Natural killer cell treated with Interleukin-12 subunit alpha and Interleukin-12 subunit beta and Interleukin-15 and Interleukin-18, amount 100 ng/mL, for 72 hours (primary cell): ENCODE measurements around the gene TCERG1L. TPM values are rescaled to one million over a fixed set of nuclear protein-coding genes. Genes with fewer than 3 reads are reported as not detected.

Experiments used
- ATAC-seq, 2 donors: fragments of 150-1000 bp; cut with Tn5 transposase in 1 of 2; sonication (Bioruptor Pico), chemical (Tn5 transposase) in 1 of 2; 2 replicates each; pipeline ENCODE4 v1.10.0; 2021
- DNase-seq: peaks from one replicate; pipeline ENCODE4 v3.0.0; 2022; ENCODE audit warnings: low spot score
- H3K27ac Mint-ChIP-seq, 2 donors: 1 replicate in 1 of 2; 2 replicates in 1 of 2; pipeline ENCODE4 v1.8.0; 2022; ENCODE audit warnings: mixed read lengths in 2 of 2, mild to moderate bottlenecking in 1 of 2, moderate library complexity in 1 of 2
- H3K27me3 Mint-ChIP-seq, 2 donors: 1 replicate in 1 of 2; 2 replicates in 1 of 2; pipeline ENCODE4 v1.8.0; 2022; ENCODE audit warnings: mixed read lengths in 2 of 2
- H3K36me3 Mint-ChIP-seq: one replicate; pipeline ENCODE4 v1.8.0; 2022; ENCODE audit warnings: mixed read lengths
- H3K4me1 Mint-ChIP-seq, 2 donors: 1 replicate in 1 of 2; 2 replicates in 1 of 2; pipeline ENCODE4 v1.8.0; 2022; ENCODE audit warnings: low read depth in 2 of 2, mixed read lengths in 2 of 2, mild to moderate bottlenecking in 1 of 2
- H3K4me3 Mint-ChIP-seq: one replicate; pipeline ENCODE4 v1.8.0; 2022; ENCODE audit warnings: mixed read lengths
- H3K9me3 Mint-ChIP-seq: 2 replicates; pipeline ENCODE4 v1.8.0; 2022; ENCODE audit warnings: mixed read lengths
- total RNA-seq, 2 donors: library from RNA; stranded (reverse); gene quantifications; one replicate each; pipeline ENCODE4 v1.2.3, GENCODE V29; 2022

The TCERG1L gene
- total RNA-seq, 2 donors from 2014 or later: 0.10 to 0.81 TPM

GRCh38 chr10:131055437-131055836 lies 256.1 kb downstream of the TCERG1L start:
- no peak overlapping the region for H3K27ac Mint-ChIP-seq
- ATAC-seq (no peak), DNase-seq (no peak)
- H3K36me3 Mint-ChIP-seq: no peaks in the 10 kb centered on the region
- no peaks in the 10 kb centered on the region for H3K9me3 Mint-ChIP-seq
- peaks cover 0 to 7% of the 10 kb centered on the region in 2 donors for H3K27me3 Mint-ChIP-seq
- no peaks in the 10 kb centered on the region for H3K4me1 Mint-ChIP-seq
- no peak overlapping the region for H3K4me3 Mint-ChIP-seq

- no peak overlapping the region for H3K4me3 Mint-ChIP-seq
- no peaks in the 10 kb centered on the region for H3K9me3 Mint-ChIP-seq
- H3K27ac Mint-ChIP-seq: no peak overlapping the region
- peaks cover 0 to 9% of the 10 kb centered on the region in 2 donors for H3K27me3 Mint-ChIP-seq
- H3K4me1 Mint-ChIP-seq: no peaks in the 10 kb centered on the region
- DNase-seq (no peak), ATAC-seq (no peak)
- no peaks in the 10 kb centered on the region for H3K36me3 Mint-ChIP-seq
Measured at GRCh38 chr10:131053192-131053591, 258.3 kb downstream of the TCERG1L start.

GRCh38 chr10:131050162-131050766 lies 261.3 kb downstream of the TCERG1L start:
- Mint-ChIP-seq H3K4me1 (no peaks in the 10 kb centered on the region), H3K9me3 (no peaks in the 10 kb centered on the region), H3K27ac (no peak overlapping the region), H3K36me3 (no peaks in the 10 kb centered on the region), H3K27me3 (peaks cover 5 to 6% of the 10 kb centered on the region in 2 donors), H3K4me3 (no peak overlapping the region)
- ATAC-seq (no peak), DNase-seq (no peak)

GRCh38 chr10:131049016-131049415 lies 262.5 kb downstream of the TCERG1L start:
- H3K4me1 Mint-ChIP-seq: no peaks in the 10 kb centered on the region

GRCh38 chr10:131048606-131049005 lies 262.9 kb downstream of the TCERG1L start:
- ATAC-seq (no peak), DNase-seq (no peak)
- H3K4me3 Mint-ChIP-seq: no peak overlapping the region
- no peak overlapping the region for H3K27ac Mint-ChIP-seq
- H3K9me3 Mint-ChIP-seq: no peaks in the 10 kb centered on the region
- no peaks in the 10 kb centered on the region for H3K36me3 Mint-ChIP-seq
- peaks cover 5 to 6% of the 10 kb centered on the region in 2 donors for H3K27me3 Mint-ChIP-seq
- H3K4me1 Mint-ChIP-seq: no peaks in the 10 kb centered on the region

More at GRCh38 chr10:131049016-131049415, 262.5 kb downstream of the TCERG1L start:
- Mint-ChIP-seq H3K4me3 (no peak overlapping the region), H3K27me3 (peaks cover 5 to 6% of the 10 kb centered on the region in 2 donors), H3K9me3 (no peaks in the 10 kb centered on the region), H3K27ac (no peak overlapping the region), H3K36me3 (no peaks in the 10 kb centered on the region)
- no peak for ATAC-seq
- DNase-seq: no peak

- Mint-ChIP-seq H3K36me3 (no peaks in the 10 kb centered on the region), H3K4me3 (no peak overlapping the region), H3K27me3 (peaks cover 5 to 6% of the 10 kb centered on the region in 2 donors), H3K4me1 (no peaks in the 10 kb centered on the region), H3K9me3 (no peaks in the 10 kb centered on the region), H3K27ac (no peak overlapping the region)
- no peak for DNase-seq
- ATAC-seq: no peak
Measured at GRCh38 chr10:131047501-131047900, 264.0 kb downstream of the TCERG1L start.

- H3K4me3 Mint-ChIP-seq: no peak overlapping the region
- ATAC-seq (peak in 1 of 2 donors; percentile 36), DNase-seq (no peak)
- no peaks in the 10 kb centered on the region for H3K4me1 Mint-ChIP-seq
- H3K27ac Mint-ChIP-seq: no peak overlapping the region
- H3K36me3 Mint-ChIP-seq: no peaks in the 10 kb centered on the region
- peaks cover 5 to 6% of the 10 kb centered on the region in 2 donors for H3K27me3 Mint-ChIP-seq
- no peaks in the 10 kb centered on the region for H3K9me3 Mint-ChIP-seq
Measured at GRCh38 chr10:131046194-131046593, 265.3 kb downstream of the TCERG1L start.

GRCh38 chr10:131044379-131045111 lies 267.0 kb downstream of the TCERG1L start:
- ATAC-seq: no peak
- Mint-ChIP-seq H3K27me3 (peaks cover 5 to 6% of the 10 kb centered on the region in 2 donors), H3K9me3 (no peaks in the 10 kb centered on the region), H3K4me1 (no peaks in the 10 kb centered on the region), H3K27ac (no peak overlapping the region), H3K4me3 (no peak overlapping the region), H3K36me3 (no peaks in the 10 kb centered on the region)
- no peak for DNase-seq

- H3K4me1 Mint-ChIP-seq: no peaks in the 10 kb centered on the region
- peaks cover 5 to 6% of the 10 kb centered on the region in 2 donors for H3K27me3 Mint-ChIP-seq
- H3K4me3 Mint-ChIP-seq: no peak overlapping the region
- no peaks in the 10 kb centered on the region for H3K9me3 Mint-ChIP-seq
- H3K36me3 Mint-ChIP-seq: no peaks in the 10 kb centered on the region
- ATAC-seq (peak in 1 of 2 donors; percentile 10), DNase-seq (no peak)
- H3K27ac Mint-ChIP-seq: no peak overlapping the region
Measured at GRCh38 chr10:131043039-131043691, 268.4 kb downstream of the TCERG1L start.
